ENCODE results near the gene MICAL3.

MICAL3 gene

DNA sequence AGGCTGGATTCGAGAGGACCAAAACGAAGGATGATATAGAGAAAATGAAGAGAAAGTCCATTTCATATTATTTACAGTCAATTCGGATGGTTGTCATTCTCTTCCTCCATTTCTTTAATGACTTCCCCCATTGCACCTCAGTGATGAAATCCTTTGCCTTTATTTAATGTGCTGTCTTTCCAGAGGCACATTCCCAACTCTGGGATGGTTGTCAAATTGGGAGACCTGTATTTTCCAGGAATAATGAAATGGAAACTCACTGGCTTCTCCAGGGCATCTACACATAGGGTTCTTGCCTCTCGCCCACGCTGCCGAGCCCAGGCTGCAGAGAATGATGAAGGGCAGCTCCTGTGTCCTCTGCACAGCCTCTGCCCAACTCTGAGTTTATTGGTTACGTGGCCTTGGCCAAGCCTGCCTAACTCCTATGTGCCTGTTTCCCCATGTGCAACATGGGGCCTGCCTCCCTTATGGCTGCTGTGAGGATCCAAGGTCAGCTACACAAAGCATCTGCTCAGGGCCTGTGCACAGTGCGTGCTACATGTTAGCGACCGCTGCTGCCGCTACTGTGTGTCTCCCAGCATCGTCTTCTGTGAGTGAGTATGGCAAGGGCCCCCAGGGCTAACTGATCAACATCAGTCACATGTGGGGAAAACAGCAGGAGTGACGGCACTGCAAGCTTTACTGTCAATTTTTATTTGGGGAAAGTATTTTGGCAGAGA lies 168.6 kb downstream of the MICAL3 start:
- TF ChIP-seq, protein P1, sequence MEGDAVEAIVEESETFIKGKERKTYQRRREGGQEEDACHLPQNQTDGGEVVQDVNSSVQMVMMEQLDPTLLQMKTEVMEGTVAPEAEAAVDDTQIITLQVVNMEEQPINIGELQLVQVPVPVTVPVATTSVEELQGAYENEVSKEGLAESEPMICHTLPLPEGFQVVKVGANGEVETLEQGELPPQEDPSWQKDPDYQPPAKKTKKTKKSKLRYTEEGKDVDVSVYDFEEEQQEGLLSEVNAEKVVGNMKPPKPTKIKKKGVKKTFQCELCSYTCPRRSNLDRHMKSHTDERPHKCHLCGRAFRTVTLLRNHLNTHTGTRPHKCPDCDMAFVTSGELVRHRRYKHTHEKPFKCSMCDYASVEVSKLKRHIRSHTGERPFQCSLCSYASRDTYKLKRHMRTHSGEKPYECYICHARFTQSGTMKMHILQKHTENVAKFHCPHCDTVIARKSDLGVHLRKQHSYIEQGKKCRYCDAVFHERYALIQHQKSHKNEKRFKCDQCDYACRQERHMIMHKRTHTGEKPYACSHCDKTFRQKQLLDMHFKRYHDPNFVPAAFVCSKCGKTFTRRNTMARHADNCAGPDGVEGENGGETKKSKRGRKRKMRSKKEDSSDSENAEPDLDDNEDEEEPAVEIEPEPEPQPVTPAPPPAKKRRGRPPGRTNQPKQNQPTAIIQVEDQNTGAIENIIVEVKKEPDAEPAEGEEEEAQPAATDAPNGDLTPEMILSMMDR (IDR thresholded peaks at IDR 0.05; ENCODE audit: low read depth, low read length, missing control alignments), result no peak
- H3K4me3 ChIP-seq (replicated peaks; ENCODE audit: low read depth, low read length), result no peak overlapping the region
- DNase-seq (ENCODE audit: extremely low read depth, low read depth), result no peak

GRCh38 chr22:17853073-17853472 lies 171.3 kb downstream of the MICAL3 start:
- no peak overlapping the region for H3K4me3 ChIP-seq (replicated peaks; ENCODE audit: low read depth, low read length)
- DNase-seq (ENCODE audit: extremely low read depth, low read depth), result no peak
- TF ChIP-seq, protein P1 (IDR thresholded peaks at IDR 0.05; ENCODE audit: low read depth, low read length, missing control alignments), result no peak

DNA sequence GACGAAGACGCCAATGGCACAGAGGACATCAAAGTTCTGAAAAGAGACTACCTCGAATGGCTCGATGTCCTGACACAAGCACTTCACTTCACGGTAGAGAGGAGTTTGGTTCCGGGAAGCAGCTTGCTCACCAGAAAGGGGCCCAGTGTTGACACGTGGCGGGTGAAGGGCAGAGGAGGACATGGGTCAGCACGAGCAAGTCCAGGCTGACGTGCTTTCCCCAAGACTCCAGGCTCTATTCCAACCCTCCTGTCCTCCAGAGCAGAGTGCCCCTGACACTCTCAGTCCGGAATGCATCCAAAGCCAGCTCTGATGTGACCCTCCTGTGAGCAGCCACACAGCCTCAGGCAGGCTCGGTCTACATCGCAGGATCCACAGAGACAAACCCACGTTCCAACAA lies 172.6 kb downstream of the MICAL3 start:
- DNase-seq (ENCODE audit: extremely low read depth, low read depth), result no peak
- TF ChIP-seq, protein P1 (IDR thresholded peaks at IDR 0.05; ENCODE audit: low read depth, low read length, missing control alignments), result no peak
- H3K4me3 ChIP-seq (replicated peaks; ENCODE audit: low read depth, low read length), result no peak overlapping the region

DNA sequence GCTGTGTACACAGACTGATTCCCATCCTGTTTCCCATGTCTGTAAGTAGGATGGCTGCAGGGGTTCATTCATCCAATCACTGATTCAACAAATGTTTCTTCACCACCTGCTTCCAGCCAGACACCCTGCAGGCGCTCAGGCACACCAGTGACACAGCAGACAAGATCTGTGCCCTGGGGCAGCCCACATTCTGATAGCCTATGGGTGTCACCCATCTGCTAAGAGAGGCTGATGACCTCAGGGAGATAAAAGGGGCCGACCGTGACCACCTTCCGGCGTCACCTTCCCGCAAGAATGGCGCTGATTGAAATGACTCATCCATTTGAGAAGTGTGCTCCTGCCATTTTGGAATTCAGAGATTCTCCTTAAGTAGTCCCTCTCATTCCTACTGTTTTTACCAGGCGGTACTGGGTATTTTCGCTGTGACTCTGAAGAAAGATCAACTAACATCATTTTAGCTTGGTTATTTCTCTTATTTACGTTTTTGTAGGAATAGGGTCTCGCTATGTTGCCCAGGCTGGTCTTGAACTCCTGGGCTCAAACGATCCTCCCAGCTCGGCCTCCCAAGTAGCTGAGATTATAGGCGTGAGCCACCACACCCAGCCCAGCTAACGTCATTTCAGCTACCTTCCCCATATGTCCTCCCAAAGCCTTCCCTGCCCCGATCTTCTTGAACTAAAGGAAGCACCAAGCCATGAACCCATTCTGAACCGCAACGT lies 176.8 kb downstream of the MICAL3 start:
- DNase-seq (ENCODE audit: extremely low read depth, low read depth), result no peak
- no peak overlapping the region for H3K4me3 ChIP-seq (replicated peaks; ENCODE audit: low read depth, low read length)
- TF ChIP-seq, protein P1 (IDR thresholded peaks at IDR 0.05; ENCODE audit: low read depth, low read length, missing control alignments), result no peak

DNA sequence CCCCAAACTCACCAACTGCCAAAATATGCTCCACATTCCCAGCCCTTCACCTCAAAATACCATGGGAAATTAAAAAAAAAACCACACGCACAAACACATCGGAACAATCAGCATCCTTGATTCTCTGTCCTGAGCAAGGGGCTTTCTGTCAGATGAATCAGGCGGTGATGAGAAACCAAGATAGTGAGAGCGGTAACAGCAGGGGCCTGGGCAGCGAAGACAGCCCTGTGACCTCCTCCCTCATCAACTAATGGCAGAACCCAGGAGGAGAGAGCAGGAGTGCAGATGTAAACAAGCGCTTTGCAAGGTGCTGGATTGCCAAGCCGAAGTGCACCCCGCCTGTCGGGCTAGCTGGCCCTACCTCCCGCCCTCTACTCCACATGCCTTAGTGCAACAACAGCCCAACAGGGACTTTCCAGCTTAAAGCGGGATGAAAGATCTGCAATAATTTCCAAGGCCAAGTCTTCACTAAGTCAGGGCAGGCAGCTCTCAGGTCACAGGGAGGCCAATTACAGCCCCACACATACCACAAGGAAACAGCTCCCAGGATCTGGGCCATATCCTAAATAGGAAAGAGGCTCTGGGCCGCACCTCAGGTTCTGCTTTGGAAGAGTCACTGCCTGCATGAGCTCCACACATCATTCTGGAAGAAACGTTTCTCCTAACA lies 177.9 kb downstream of the MICAL3 start:
- TF ChIP-seq, protein P1 (IDR thresholded peaks at IDR 0.05; ENCODE audit: low read depth, low read length, missing control alignments), result no peak
- DNase-seq (ENCODE audit: extremely low read depth, low read depth), result no peak

DNA sequence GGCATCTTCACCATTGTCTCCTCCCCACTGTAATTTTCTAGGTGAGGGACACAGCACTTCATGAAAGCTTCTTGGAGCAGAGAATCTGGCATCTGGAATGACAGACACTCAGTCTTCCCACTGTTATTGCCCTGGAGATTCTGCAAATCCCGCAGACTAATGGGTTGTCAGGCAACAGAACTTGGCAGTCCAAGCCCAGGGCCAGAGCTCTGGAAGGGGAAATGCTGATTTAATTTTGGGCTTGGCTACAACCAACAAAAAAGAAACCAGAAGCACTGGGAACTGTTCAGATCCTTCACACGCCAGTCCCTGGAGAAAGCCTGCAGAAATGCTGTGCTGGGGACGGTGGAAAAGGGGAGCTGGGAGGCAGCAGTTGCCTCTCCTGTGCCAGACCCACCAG lies 178.6 kb downstream of the MICAL3 start:
- no peak overlapping the region for H3K4me3 ChIP-seq (replicated peaks; ENCODE audit: low read depth, low read length)
- no peak for DNase-seq (ENCODE audit: extremely low read depth, low read depth)
- TF ChIP-seq, protein P1 (IDR thresholded peaks at IDR 0.05; ENCODE audit: low read depth, low read length, missing control alignments), result no peak

More for the DNA sequence above, 177.9 kb downstream of the MICAL3 start:
- no peak overlapping the region for H3K4me3 ChIP-seq (replicated peaks; ENCODE audit: low read depth, low read length)

Data from HFF-Myc (cell line).